ENCODE data around the gene IDI1. TPM values are rescaled to one million over a fixed set of nuclear protein-coding genes. Genes with fewer than 3 reads are reported as not detected.
A peak's percentile ranks its signal among the peaks of the same experiment; 100 is the strongest.
"Not testable (repeated sequence)": the region's sequence is repeated elsewhere in the genome, so short reads cannot be mapped to it uniquely, and the experiment has no call there.

Gene IDI1
- total RNA-seq, 2 experiments from 2014 or later = 40.4 to 66.0 TPM

DNA sequence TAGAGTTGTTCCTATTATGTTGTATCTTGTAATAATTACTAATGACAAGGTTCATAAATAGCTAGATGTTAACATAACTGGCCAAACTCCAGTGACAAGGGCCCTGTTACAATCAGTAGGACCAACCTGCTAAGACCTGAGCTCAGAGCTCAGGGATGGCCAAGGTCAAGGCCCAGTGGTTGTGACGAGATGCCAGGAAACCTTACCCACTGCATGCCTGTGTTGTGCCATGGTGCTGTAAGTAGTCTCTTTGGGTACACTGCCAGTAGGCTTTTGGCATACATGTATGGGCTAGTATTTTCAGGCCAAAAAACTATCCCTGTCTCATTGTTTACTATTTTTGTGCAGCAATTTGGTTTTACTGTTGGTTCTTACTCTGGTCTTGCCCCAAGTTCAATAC, 15.3 kb downstream of the IDI1 start:
- no peak overlapping the region for H3K27ac Mint-ChIP-seq
- no peaks in the 10 kb centered on the region for H3K9me3 Mint-ChIP-seq (ENCODE audit: low read depth)
- H3K4me3 Mint-ChIP-seq = no peak overlapping the region
- peaks cover 8% of the 10 kb centered on the region for H3K36me3 Mint-ChIP-seq (ENCODE audit: low read depth)
- DNase-seq (no peak), ATAC-seq (no peak)
- peaks cover 13% of the 10 kb centered on the region for H3K4me1 Mint-ChIP-seq
- H3K27me3 Mint-ChIP-seq = no peaks in the 10 kb centered on the region
- intact Hi-C loops (cut with DNase I, micrococcal nuclease) = no loop called here
- CTCF ChIA-PET = interaction anchor here (0.6 kb wide), 1 partner anchor 595 kb away, joined by 3 read pairs; no protein-coding TSS in a partner anchor
- POLR2A ChIA-PET = no interaction called here

DNA sequence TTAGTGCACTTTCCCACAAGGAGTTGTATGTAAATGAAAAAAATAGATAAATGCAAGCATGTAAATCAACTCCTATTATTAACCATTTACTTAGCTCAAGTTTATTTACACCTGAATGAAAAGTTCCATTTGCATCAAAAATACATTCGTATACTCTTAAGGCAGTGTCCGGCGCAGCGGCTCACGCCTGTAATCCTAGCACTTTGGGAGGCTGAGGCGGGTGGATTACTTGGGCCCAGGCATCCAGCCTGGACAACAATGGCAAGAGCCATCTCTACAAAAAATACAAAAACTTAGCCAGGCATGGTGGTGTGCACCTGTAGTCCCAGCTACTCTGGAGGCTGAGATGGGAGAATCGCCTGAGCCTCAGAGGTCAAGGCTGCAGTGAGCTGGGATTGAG, 19.1 kb downstream of the IDI1 start:
- peaks cover 8% of the 10 kb centered on the region for H3K36me3 Mint-ChIP-seq (ENCODE audit: low read depth)
- CTCF ChIA-PET = no interaction called here
- no peaks in the 10 kb centered on the region for H3K4me1 Mint-ChIP-seq
- no peak overlapping the region for H3K4me3 Mint-ChIP-seq
- no peak for DNase-seq
- H3K27me3 Mint-ChIP-seq = no peaks in the 10 kb centered on the region
- POLR2A ChIA-PET = no interaction called here
- intact Hi-C loops (cut with DNase I, micrococcal nuclease) = no loop called here
- ATAC-seq = no peak
- H3K9me3 Mint-ChIP-seq (ENCODE audit: low read depth) = no peaks in the 10 kb centered on the region
- no peak overlapping the region for H3K27ac Mint-ChIP-seq

DNA sequence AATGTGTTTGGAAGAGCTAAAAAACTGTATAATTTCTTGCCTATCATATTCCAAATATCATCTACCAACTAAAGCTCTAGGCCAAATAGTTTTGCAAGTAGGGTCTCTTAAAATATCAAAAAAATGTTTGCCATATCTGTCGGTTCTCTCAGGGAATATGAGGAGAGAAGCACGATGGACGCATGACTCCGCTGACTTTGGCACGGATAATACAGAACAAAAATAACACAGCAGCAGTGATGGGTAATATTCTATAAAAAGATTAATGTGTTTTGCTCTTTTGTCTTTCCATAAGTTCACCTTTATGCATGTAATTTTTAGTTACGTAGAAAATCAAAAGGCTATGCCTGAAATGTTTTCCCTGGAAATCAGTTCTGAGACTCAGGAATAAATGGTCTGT, 22.3 kb downstream of the IDI1 start:
- DNase-seq = no peak
- ChIA-PET POLR2A (no interaction called here), CTCF (interaction anchor here (1.1 kb wide), 1 partner anchor 14 kb away, joined by 4 read pairs; no protein-coding TSS in a partner anchor)
- H3K9me3 Mint-ChIP-seq (ENCODE audit: low read depth) = no peaks in the 10 kb centered on the region
- no peak overlapping the region for H3K4me3 Mint-ChIP-seq
- H3K27me3 Mint-ChIP-seq = no peaks in the 10 kb centered on the region
- H3K27ac Mint-ChIP-seq = no peak overlapping the region
- peaks cover 14% of the 10 kb centered on the region for H3K36me3 Mint-ChIP-seq (ENCODE audit: low read depth)
- no peak for ATAC-seq
- no peaks in the 10 kb centered on the region for H3K4me1 Mint-ChIP-seq
- intact Hi-C loops (cut with DNase I, micrococcal nuclease) = no loop called here

DNA sequence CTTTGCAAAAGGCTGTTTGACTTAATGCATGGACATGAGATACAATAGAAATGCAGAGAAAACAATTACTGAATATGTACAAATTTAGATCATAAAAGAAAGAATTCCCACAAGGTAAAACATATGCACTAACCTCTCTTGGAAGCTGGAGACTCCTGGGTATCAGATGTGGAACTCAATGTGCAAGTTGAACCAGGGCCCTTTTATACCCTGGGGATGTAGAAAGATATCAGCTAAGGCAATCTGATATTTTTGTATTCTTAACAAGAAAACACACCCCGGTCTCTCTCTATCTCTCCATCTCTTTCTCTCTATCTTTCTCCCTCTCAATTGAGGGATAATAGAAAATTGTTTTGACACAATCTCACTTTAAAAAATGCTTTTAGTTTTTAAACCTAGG, 23.2 kb downstream of the IDI1 start, which contains the start of gene IDI2:
TSS of gene IDI2 (minus strand) at position 177 of the 400 bp plus-strand sequence. CDS start 1,136 bp downstream, outside the sequence.
- ChIA-PET CTCF (interaction anchor here (1.1 kb wide), 1 partner anchor 13 kb away, joined by 4 read pairs; no protein-coding TSS in a partner anchor), POLR2A (no interaction called here)
- H3K27ac Mint-ChIP-seq = no peak within 1 kb of the TSS
- peaks cover 16% of the 10 kb centered on the region for H3K36me3 Mint-ChIP-seq (ENCODE audit: low read depth)
- no peaks in the 10 kb centered on the region for H3K4me1 Mint-ChIP-seq
- H3K27me3 Mint-ChIP-seq = no peaks in the 10 kb centered on the region
- H3K9me3 Mint-ChIP-seq (ENCODE audit: low read depth) = no peaks in the 10 kb centered on the region
- intact Hi-C loops (cut with DNase I, micrococcal nuclease) = no loop called here
- ATAC-seq (no peak), DNase-seq (no peak)
- H3K4me3 Mint-ChIP-seq = no peak within 1 kb of the TSS

DNA sequence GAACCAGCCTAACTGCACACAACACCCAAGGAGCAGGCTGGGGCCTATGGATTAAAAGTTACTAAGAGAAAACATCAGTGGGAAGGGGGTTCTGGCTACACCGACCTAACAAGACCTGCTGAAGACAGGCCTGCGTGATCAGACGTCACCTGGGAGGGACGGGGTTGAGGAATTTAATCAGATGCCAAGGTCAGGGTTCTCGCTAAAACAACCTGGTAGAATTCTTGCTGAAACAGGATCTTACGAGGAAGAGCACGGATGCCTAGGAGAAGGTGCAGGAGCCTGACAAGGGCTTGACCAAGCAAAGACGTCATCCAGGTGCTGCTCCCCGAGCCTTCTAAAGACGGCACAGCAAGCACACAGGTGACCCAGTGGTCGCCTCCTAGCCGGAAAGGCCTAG, 24.8 kb downstream of the IDI1 start:
- intact Hi-C loops (cut with DNase I, micrococcal nuclease) = no loop called here
- no peaks in the 10 kb centered on the region for H3K27me3 Mint-ChIP-seq
- DNase-seq = no peak
- H3K9me3 Mint-ChIP-seq (ENCODE audit: low read depth) = no peaks in the 10 kb centered on the region
- peaks cover 25% of the 10 kb centered on the region for H3K36me3 Mint-ChIP-seq (ENCODE audit: low read depth)
- POLR2A ChIA-PET = no interaction called here
- CTCF ChIA-PET = no interaction called here
- H3K4me3 Mint-ChIP-seq = no peak overlapping the region
- ATAC-seq = no peak
- H3K4me1 Mint-ChIP-seq = no peaks in the 10 kb centered on the region
- no peak overlapping the region for H3K27ac Mint-ChIP-seq

DNA sequence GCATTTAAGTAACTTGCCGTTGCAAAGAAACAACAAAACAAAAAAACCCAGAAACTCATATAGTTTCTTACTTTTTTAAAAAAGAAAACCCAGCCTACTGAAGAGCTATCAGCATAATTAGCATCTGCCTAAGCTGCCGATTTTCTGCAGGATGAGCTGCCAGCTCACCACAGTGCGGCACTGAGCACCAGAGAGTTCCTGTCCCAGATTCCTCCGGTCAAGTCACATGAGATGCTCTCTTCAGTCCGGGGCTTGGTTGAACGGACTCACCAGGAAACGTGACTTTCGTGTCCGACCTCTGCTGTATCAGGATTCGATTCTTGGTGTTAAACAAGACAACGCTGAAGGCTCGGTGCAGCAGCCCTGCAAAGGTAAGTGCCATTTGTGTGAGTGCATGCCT, 26.5 kb downstream of the IDI1 start:
- CTCF ChIA-PET = interaction anchor here (0.6 kb wide), 1 partner anchor 14 kb away, joined by 3 read pairs; no protein-coding TSS in a partner anchor
- H3K27ac Mint-ChIP-seq = no peak overlapping the region
- DNase-seq (no peak), ATAC-seq (no peak)
- POLR2A ChIA-PET = interaction anchor here (0.7 kb wide), 1 partner anchor 19 kb away, joined by 9 read pairs; no protein-coding TSS in a partner anchor
- H3K4me1 Mint-ChIP-seq = no peaks in the 10 kb centered on the region
- no peaks in the 10 kb centered on the region for H3K27me3 Mint-ChIP-seq
- no peak overlapping the region for H3K4me3 Mint-ChIP-seq
- no peaks in the 10 kb centered on the region for H3K9me3 Mint-ChIP-seq (ENCODE audit: low read depth)
- intact Hi-C loops (cut with DNase I, micrococcal nuclease) = no loop called here
- peaks cover 37% of the 10 kb centered on the region for H3K36me3 Mint-ChIP-seq (ENCODE audit: low read depth)

DNA sequence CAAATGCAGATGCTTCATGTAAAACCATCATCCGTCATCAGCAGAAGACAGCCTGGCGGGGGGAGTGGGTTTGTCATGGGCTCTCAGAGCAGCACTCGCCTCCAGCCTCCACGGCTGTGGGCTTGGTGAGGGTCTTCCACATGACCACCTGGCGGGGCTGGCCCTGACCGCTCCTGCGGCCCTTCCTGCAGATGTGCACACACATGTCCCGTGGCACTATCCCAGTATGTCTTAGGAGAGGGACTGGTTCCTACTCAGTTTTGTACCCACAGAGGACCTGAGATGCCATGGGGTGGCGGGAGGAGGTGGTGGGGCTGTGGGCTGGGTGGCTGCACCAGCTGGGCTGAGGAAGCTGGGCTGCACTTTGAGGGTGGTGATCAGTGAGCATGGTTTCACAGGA, 28.0 kb downstream of the IDI1 start:
- no peak overlapping the region for H3K27ac Mint-ChIP-seq
- no peak overlapping the region for H3K4me3 Mint-ChIP-seq
- no peak for ATAC-seq
- no peaks in the 10 kb centered on the region for H3K4me1 Mint-ChIP-seq
- intact Hi-C loops (cut with DNase I, micrococcal nuclease) = no loop called here
- no peaks in the 10 kb centered on the region for H3K27me3 Mint-ChIP-seq
- CTCF ChIA-PET = no interaction called here
- no peak for DNase-seq
- POLR2A ChIA-PET = no interaction called here
- H3K9me3 Mint-ChIP-seq (ENCODE audit: low read depth) = no peaks in the 10 kb centered on the region
- peaks cover 50% of the 10 kb centered on the region for H3K36me3 Mint-ChIP-seq (ENCODE audit: low read depth)

DNA sequence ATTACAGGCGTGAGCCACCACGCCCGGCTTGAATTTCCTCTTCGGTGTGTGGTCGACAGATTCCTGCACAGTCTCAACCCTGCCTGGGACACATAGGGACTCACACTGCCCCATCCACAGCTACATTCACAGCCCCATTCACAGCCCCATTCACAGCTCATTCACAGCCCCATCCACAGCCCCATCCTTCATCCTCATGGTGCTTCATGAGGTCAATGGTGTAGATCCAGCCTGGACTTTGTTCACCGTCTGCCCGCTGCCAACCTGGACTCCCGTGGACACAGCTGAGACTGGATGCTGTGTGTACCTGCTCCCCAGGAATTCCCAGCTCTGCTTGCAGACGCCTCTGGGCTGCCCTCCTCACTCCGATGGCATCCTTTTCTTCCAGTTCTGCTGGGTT, 28.5 kb downstream of the IDI1 start:
- DNase-seq = no peak
- POLR2A ChIA-PET = no interaction called here
- no peak overlapping the region for H3K4me3 Mint-ChIP-seq

DNA sequence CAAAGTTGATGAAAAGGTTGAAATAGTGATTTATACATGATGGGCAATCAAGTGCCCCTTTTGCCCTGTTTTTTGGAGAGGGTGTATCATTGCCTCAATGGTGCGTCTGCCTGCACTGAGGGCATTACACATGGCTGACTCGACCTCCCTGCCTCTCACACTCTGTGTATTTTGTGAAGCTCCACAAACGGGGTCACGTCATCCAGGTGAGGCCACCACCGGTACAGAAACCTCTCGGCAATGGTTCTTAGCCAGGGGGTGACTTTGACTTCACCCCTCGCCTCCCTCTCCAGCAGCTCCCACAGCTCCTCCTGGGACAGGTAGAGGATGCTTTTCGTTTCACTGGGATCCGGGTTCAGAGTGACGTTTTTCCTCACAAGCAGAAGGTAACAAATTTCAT, 29.6 kb downstream of the IDI1 start:
- no peak overlapping the region for H3K27ac Mint-ChIP-seq
- peaks cover 48% of the 10 kb centered on the region for H3K36me3 Mint-ChIP-seq (ENCODE audit: low read depth)
- no peak overlapping the region for H3K4me3 Mint-ChIP-seq
- H3K9me3 Mint-ChIP-seq (ENCODE audit: low read depth) = no peaks in the 10 kb centered on the region
- no peaks in the 10 kb centered on the region for H3K27me3 Mint-ChIP-seq
- intact Hi-C loops (cut with DNase I, micrococcal nuclease) = no loop called here
- POLR2A ChIA-PET = no interaction called here
- CTCF ChIA-PET = interaction anchor here (0.9 kb wide), 1 partner anchor 64 kb away, joined by 3 read pairs; no protein-coding TSS in a partner anchor
- no peaks in the 10 kb centered on the region for H3K4me1 Mint-ChIP-seq
- DNase-seq = no peak
- ATAC-seq = no peak

More for the DNA sequence above, 28.5 kb downstream of the IDI1 start:
- H3K36me3 Mint-ChIP-seq (ENCODE audit: low read depth) = peaks cover 51% of the 10 kb centered on the region
- no peak overlapping the region for H3K27ac Mint-ChIP-seq
- ATAC-seq = no peak
- intact Hi-C loops (cut with DNase I, micrococcal nuclease) = no loop called here
- no peaks in the 10 kb centered on the region for H3K27me3 Mint-ChIP-seq
- H3K4me1 Mint-ChIP-seq = no peaks in the 10 kb centered on the region
- no peaks in the 10 kb centered on the region for H3K9me3 Mint-ChIP-seq (ENCODE audit: low read depth)
- CTCF ChIA-PET = no interaction called here

DNA sequence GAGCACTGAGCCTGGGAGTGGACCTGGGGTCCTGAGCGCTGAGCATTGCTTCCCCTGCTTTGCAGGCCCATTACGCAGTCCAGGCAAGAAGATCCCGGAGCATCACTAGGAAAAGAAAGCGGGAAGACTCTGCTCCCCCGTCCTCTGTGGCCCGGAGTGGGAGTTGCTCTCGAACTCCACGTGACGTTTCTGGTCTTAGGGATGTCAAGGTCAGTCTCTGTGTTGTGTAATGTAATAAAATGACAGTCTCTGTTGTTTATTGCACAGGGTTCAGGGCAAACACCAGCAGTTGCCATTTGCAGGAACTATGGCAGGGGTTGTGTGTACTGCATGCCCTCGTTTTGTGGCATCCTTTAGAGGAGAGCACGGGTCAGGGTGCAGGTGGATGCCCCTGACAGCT, 33.2 kb downstream of the IDI1 start:
- H3K9me3 Mint-ChIP-seq (ENCODE audit: low read depth) = no peaks in the 10 kb centered on the region
- DNase-seq (no peak), ATAC-seq (no peak)
- ChIA-PET CTCF (no interaction called here), POLR2A (no interaction called here)
- H3K27ac Mint-ChIP-seq = no peak overlapping the region
- peaks cover 73% of the 10 kb centered on the region for H3K36me3 Mint-ChIP-seq (ENCODE audit: low read depth)
- H3K4me3 Mint-ChIP-seq = no peak overlapping the region
- intact Hi-C loops (cut with DNase I, micrococcal nuclease) = no loop called here
- no peaks in the 10 kb centered on the region for H3K4me1 Mint-ChIP-seq
- H3K27me3 Mint-ChIP-seq = no peaks in the 10 kb centered on the region

DNA sequence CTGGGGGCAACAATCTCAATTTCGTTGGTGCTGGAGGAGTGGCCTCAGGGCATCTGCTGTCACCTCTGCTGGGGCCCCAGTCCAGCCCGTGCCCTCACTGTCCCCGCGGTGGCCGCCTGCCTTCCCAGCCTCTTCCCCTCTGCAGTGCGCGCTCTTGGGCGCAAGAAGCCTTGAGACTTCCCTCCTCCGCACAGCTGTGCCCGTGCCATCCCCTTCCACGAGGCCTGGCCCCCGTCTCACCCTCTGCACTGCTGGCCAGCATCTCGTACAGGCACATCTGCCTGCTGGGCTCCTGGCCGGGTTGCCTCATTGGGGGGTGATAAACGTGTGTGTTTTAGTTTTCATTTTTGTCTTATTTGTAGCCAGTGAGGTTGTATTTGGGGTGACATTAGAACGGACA, 37.2 kb downstream of the IDI1 start:
- Mint-ChIP-seq H3K27ac (no peak overlapping the region), H3K36me3 (ENCODE audit: low read depth) (peaks cover 75% of the 10 kb centered on the region), H3K4me3 (no peak overlapping the region), H3K27me3 (no peaks in the 10 kb centered on the region), H3K4me1 (peaks cover 9% of the 10 kb centered on the region), H3K9me3 (ENCODE audit: low read depth) (no peaks in the 10 kb centered on the region)
- no peak for ATAC-seq
- ChIA-PET POLR2A (interaction anchor here (0.6 kb wide), 1 partner anchor 25 kb away, joined by 3 read pairs; no protein-coding TSS in a partner anchor), CTCF (no interaction called here)
- intact Hi-C loops (cut with DNase I, micrococcal nuclease) = no loop called here
- no peak for DNase-seq

DNA sequence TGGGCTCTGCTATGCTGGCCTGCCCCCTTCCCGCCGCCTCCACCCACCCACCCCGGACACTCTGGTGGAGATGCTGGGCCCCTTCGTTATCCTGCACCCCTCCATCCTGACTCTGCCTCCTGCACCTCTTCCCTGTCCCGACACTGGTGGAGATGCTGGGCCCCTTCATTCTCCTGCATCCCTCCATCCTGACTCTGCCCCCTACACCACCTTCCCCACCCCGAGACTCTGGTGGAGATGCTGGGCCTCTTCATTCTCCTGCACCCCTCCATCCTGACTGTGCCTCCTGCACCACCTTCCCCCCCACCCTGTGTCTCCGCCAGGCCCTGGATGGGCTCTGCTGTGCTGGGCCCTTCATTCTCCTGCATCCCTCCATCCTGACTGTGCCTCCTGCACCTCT, 38.2 kb downstream of the IDI1 start:
- intact Hi-C loops (cut with DNase I, micrococcal nuclease) = no loop called here
- H3K4me3 Mint-ChIP-seq = no peak overlapping the region
- DNase-seq = no peak
- CTCF ChIA-PET = no interaction called here
- H3K9me3 Mint-ChIP-seq (ENCODE audit: low read depth) = no peaks in the 10 kb centered on the region
- H3K4me1 Mint-ChIP-seq = peaks cover 9% of the 10 kb centered on the region
- ATAC-seq = no peak
- no peaks in the 10 kb centered on the region for H3K27me3 Mint-ChIP-seq
- no peak overlapping the region for H3K27ac Mint-ChIP-seq
- peaks cover 75% of the 10 kb centered on the region for H3K36me3 Mint-ChIP-seq (ENCODE audit: low read depth)
- POLR2A ChIA-PET = no interaction called here

DNA sequence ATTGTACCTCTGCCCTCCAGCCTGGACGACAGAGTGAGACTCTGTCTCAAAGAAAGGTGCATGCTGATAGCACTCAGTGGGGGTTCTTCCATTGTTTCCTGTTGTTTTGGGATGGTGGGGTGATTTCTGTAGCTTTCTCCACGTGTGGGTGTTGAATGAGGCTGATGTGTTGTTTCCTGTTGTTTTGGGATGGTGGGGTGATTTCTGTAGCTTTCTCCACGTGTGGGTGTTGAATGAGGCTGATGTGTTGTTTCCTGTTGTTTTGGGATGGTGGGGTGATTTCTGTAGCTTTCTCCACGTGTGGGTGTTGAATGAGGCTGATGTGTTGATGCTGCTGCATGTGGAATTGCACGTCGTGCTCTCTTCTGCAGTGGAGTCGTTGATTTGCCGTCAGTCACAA, 39.0 kb downstream of the IDI1 start:
- POLR2A ChIA-PET = not testable (repeated sequence)

More for the DNA sequence above, 39.0 kb downstream of the IDI1 start:
- H3K4me1 Mint-ChIP-seq; H3K27me3 Mint-ChIP-seq; H3K9me3 Mint-ChIP-seq (ENCODE audit: low read depth); CTCF ChIA-PET; H3K4me3 Mint-ChIP-seq; intact Hi-C loops (cut with DNase I, micrococcal nuclease): not testable (repeated sequence)
- H3K36me3 Mint-ChIP-seq (ENCODE audit: low read depth) = peaks cover 79% of the 10 kb centered on the region
- DNase-seq (peak; percentile 27), ATAC-seq (peak; percentile 70)
- H3K27ac Mint-ChIP-seq = peak overlapping the region; percentile 80
